Prostate gland (tissue), 2 donors: ENCODE data around the gene SETD6. TPM values are rescaled to one million over a fixed set of nuclear protein-coding genes. Genes with fewer than 3 reads are reported as not detected.
"Not testable (repeated sequence)": the region's sequence is repeated elsewhere in the genome, so short reads cannot be mapped to it uniquely, and the experiment has no call there.

ENCODE experiments used
- DNase-seq: peaks from one replicate; pipeline ENCODE4 v3.0.0-alpha.2; 2019; ENCODE audit warnings: low spot score
- H3K27ac ChIP-seq, 2 donors: fragments of 200-600 bp; sonication (generic); 2 replicates each; pipeline ENCODE4 v1.5.1; 2017 to 2019
- H3K27me3 ChIP-seq: fragments of 200-600 bp; sonication (generic); replicated peaks from 2 replicates; pipeline ENCODE4 v1.5.1; 2019; ENCODE audit not compliant: insufficient read depth
- H3K36me3 ChIP-seq, 2 donors: fragments of 200-600 bp; sonication (generic); 1 replicate in 1 of 2; 2 replicates in 1 of 2; pipeline versions ENCODE4 v1.5.1 to v1.8.1; 2017 to 2019
- H3K4me1 ChIP-seq: fragments of 200-600 bp; sonication (generic); replicated peaks from 2 replicates; pipeline ENCODE4 v1.5.1; 2019
- H3K4me3 ChIP-seq, 2 donors: fragments of 200-600 bp; sonication (generic); 2 replicates each; pipeline ENCODE4 v1.5.1; 2017 to 2019
- H3K9me3 ChIP-seq: fragments of 200-600 bp; sonication (generic); 2 replicates; pipeline ENCODE4 v1.5.1; 2017
- CTCF ChIP-seq, 4 experiments: fragments of 200-600 bp in 2 of 4; fragments of 450-650 bp in 2 of 4; sonication (generic) in 2 of 4; IDR thresholded peaks; 1 replicate in 3 of 4; 2 replicates in 1 of 4; pipeline ENCODE4 v1.5.1; 2016 to 2019; ENCODE audit warnings: antibody characterized with exemption in 4 of 4, mild to moderate bottlenecking in 2 of 4, moderate library complexity in 2 of 4
- POLR2A ChIP-seq: fragments of 450-650 bp; IDR thresholded peaks from one replicate; pipeline ENCODE4 v1.6.1; 2016; ENCODE audit warnings: antibody characterized with exemption, mild to moderate bottlenecking
- POLR2AphosphoS5 ChIP-seq: sonication (generic); formaldehyde crosslinking; IDR thresholded peaks from one replicate; pipeline ENCODE4 v1.6.1; 2017; ENCODE audit warnings: antibody characterized with exemption
- WGBS: methylation state at CpG from one replicate; pipeline ENCODE4 v1.1.5; 2018; 5-methylcytosine and 5-hydroxymethylcytosine counted together
- intact Hi-C: fragments of 100-400 bp; cut with DNase I; formaldehyde crosslinking; loops from one replicate; pipeline ENCODE4 v1.14.2; 2022
- total RNA-seq, 2 donors: library from RNA; depleted of rRNA; stranded (reverse); fragments of >200 nt; gene quantifications; one replicate each; pipeline ENCODE4 v1.1.0, GENCODE V29; 2016

Gene SETD6
- total RNA-seq, 2 donors from 2014 or later: 45.4 to 55.8 TPM

DNA sequence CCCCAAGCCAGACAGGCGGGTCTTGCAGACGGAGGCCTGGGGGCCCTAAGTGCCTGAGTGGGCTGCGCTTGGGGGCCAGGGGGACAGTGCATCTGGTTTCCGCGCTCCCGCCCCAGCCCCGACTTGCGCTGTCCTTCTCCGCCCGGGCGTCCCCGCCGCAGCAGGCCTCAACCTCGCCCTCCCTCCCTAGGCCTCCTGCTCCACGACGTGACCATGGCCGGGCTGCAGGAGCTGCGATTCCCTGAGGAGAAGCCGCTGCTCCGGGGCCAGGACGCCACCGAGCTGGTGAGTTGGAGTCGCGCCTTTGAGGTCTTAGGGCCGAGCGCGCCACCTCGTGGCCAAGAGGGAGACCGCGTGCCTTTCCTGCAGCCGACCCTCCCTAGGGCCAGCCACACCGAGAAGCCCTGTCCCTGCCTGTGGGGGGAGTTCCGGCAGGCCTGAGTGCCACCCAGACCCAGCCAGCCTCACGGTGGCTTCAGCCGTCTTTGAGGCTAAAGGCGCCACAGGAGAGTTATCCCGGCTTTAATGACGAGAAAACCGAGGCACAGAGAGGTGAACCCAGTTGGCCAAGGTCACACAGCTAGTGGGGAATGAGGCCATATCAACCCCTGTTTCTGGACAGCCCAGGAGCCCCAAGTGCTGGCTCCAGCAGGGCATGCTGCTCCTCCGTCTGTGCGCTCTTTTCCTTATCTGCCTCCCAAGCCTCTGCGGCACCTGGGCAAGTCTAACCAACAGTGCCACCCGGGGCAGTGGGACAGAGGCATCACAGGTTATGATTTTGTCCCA lies 27.6 kb upstream of the SETD6 start:
- H3K4me1 ChIP-seq: no peaks in the 10 kb centered on the region
- H3K27ac ChIP-seq: no peak overlapping the region
- no peaks in the 10 kb centered on the region for H3K9me3 ChIP-seq
- no peak overlapping the region for H3K4me3 ChIP-seq
- no peaks in the 10 kb centered on the region for H3K36me3 ChIP-seq
- TF ChIP-seq POLR2A (no peak), CTCF (IDR thresholded peaks at IDR 0.05) (peak; percentile 82 to 93 (median 89)), POLR2AphosphoS5 (peak; percentile 38)
- 25% methylated on average over 32 of the region's 43 CpGs for WGBS
- H3K27me3 ChIP-seq: no peaks in the 10 kb centered on the region
- intact Hi-C loops: loop anchor here (2.0 kb wide), 1 partner anchor 151 kb away; no protein-coding TSS in a partner anchor
- peak; percentile 77 for DNase-seq

DNA sequence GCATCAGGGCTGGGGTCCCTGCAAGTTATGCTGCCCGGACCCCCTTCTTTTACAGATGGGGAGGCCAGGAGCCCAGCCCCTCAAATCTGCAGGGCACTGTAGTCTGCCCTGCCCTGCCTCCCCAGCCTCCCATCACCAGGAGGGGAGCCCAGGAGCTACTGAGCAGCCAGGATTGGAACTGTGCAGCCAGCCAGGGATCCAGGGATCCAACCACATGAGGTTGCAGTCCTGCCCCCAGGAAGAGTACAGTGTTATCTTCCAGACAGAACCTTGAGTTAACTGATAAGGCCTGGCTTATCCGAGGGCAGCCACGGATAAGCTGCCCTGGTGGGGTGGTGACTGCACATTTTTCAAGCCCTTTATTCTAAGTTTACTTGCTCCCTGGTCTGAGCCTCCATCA lies 26.8 kb upstream of the SETD6 start:
- no peaks in the 10 kb centered on the region for H3K9me3 ChIP-seq
- TF ChIP-seq POLR2A: no peak
- TF ChIP-seq POLR2AphosphoS5: no peak
- no peak for TF ChIP-seq CTCF (IDR thresholded peaks at IDR 0.05)
- H3K4me1 ChIP-seq: no peaks in the 10 kb centered on the region
- H3K27me3 ChIP-seq: no peaks in the 10 kb centered on the region
- no peak overlapping the region for H3K4me3 ChIP-seq
- 79% methylated on average over 3 of the region's 3 CpGs for WGBS
- intact Hi-C loops: no loop called here
- no peaks in the 10 kb centered on the region for H3K36me3 ChIP-seq
- H3K27ac ChIP-seq: no peak overlapping the region
- no peak for DNase-seq

GRCh38 chr16:58490065-58490464 lies 25.3 kb upstream of the SETD6 start:
- 98% methylated on average over 4 of the region's 4 CpGs for WGBS
- H3K27ac ChIP-seq: no peak overlapping the region
- H3K4me1 ChIP-seq: no peaks in the 10 kb centered on the region
- DNase-seq: no peak
- no peaks in the 10 kb centered on the region for H3K27me3 ChIP-seq
- TF ChIP-seq CTCF (IDR thresholded peaks at IDR 0.05): no peak
- TF ChIP-seq POLR2AphosphoS5: no peak
- TF ChIP-seq POLR2A: no peak
- no peaks in the 10 kb centered on the region for H3K9me3 ChIP-seq
- intact Hi-C loops: loop anchor here (10.0 kb wide), 1 partner anchor 465 kb away; the partner anchor contains the start of gene MMP15
- no peaks in the 10 kb centered on the region for H3K36me3 ChIP-seq
- no peak overlapping the region for H3K4me3 ChIP-seq

GRCh38 chr16:58490539-58490938 lies 24.8 kb upstream of the SETD6 start:
- not testable (repeated sequence) for H3K4me3 ChIP-seq, H3K27ac ChIP-seq, DNase-seq, H3K9me3 ChIP-seq, H3K36me3 ChIP-seq, H3K4me1 ChIP-seq, H3K27me3 ChIP-seq
- intact Hi-C loops: loop anchor here (10.0 kb wide), 1 partner anchor 466 kb away; the partner anchor contains the start of gene MMP15
- WGBS: 88% methylated on average over 8 of the region's 8 CpGs

- H3K36me3 ChIP-seq: no peaks in the 10 kb centered on the region
- no peaks in the 10 kb centered on the region for H3K4me1 ChIP-seq
- WGBS: 69% methylated on average over 4 of the region's 4 CpGs
- H3K9me3 ChIP-seq: no peaks in the 10 kb centered on the region
- H3K27ac ChIP-seq: no peak overlapping the region
- intact Hi-C loops: loop anchor here (10.0 kb wide), 1 partner anchor 467 kb away; the partner anchor contains the start of gene MMP15
- no peak overlapping the region for H3K4me3 ChIP-seq
- DNase-seq: no peak
- no peaks in the 10 kb centered on the region for H3K27me3 ChIP-seq
- TF ChIP-seq POLR2A (no peak), CTCF (IDR thresholded peaks at IDR 0.05) (no peak), POLR2AphosphoS5 (no peak)
These were observed 23.3 kb upstream of the SETD6 start for GRCh38 chr16:58492066-58492465.
